ENCODE data around the gene DPP8. TPM values are rescaled to one million over a fixed set of nuclear protein-coding genes. Genes with fewer than 3 reads are reported as not detected.

Gene DPP8
- total and polyA plus RNA-seq, 10 of the 15 experiments (the other 5 are each of a cell fraction or from before 2014, with no cell fraction given), result 12.0 to 30.6 (median 24.3) TPM

DNA sequence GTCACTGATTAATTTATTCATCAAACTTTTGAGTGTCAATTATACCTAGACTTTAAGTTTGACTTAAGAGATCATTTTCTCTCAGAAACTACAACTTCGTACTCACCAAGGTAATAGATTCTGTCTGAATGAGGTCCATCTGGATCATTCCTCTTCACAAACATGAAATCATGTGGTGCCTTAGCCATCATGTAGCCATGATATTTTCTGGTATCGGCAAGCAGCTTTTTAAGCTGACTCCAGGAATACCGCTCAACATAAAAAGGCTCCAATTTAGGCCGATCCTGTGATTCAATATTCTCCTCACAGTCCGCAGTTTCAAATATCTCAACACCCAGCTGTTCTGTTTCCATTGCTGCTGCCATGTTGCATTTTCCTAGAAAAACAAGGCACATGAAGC lies 5.3 kb downstream of the DPP8 start:
- FAIRE-seq, result no peak
- Histone ChIP-seq H4K20me1 (ENCODE audit: control insufficient read depth, insufficient read depth) (no peaks in the 10 kb centered on the region), H3K36me3 (ENCODE audit: control insufficient read depth in 2 of 2, insufficient read depth in 2 of 2, low read length in 1 of 2) (peaks cover 0 to 13% of the 10 kb centered on the region in 2 experiments; a peak in 2 of 4 replicates), H3K27ac (ENCODE audit: control insufficient read depth, insufficient read depth) (no peak overlapping the region), H3K79me2 (ENCODE audit: control insufficient read depth, insufficient read depth, low read length) (peaks cover 33% of the 10 kb centered on the region), H3K4me3 (no peak overlapping the region), H3K9ac (ENCODE audit: control insufficient read depth, insufficient read depth, low read length) (no peak overlapping the region), H2AFZ (ENCODE audit: control insufficient read depth, low read depth, low read length) (no peak overlapping the region), H3K27me3 (replicated peaks in 1 of 2; ENCODE audit: control insufficient read depth in 2 of 2, insufficient read depth in 2 of 2, low read length in 1 of 2) (no peaks in the 10 kb centered on the region), H3K4me1 (ENCODE audit: control insufficient read depth, insufficient read depth, low read length) (peaks cover 3% of the 10 kb centered on the region), H3K4me2 (ENCODE audit: control insufficient read depth, insufficient read depth) (no peak overlapping the region; the same call in 1 of the 2 replicates), H3K9me3 (replicated peaks; ENCODE audit: control insufficient read depth, insufficient read depth, low read length) (no peaks in the 10 kb centered on the region)
- ATAC-seq, result no peak
- in situ Hi-C loops (cut with MboI) (no loop called here), intact Hi-C loops (cut with micrococcal nuclease; ENCODE audit: unreplicated experiment) (no loop called here)
- TF ChIP-seq MEF2B (IDR thresholded peaks at IDR 0.05; ENCODE audit: partially characterized antibody, poor library complexity, severe bottlenecking) (no peak), JUNB (IDR thresholded peaks at IDR 0.05) (no peak), POLR2AphosphoS5 (IDR thresholded peaks at IDR 0.05; ENCODE audit: low read length) (no peak), PAX8 (IDR thresholded peaks at IDR 0.05) (no peak), GABPA (IDR thresholded peaks at IDR 0.05; ENCODE audit: low read depth) (no peak), RAD21 (IDR thresholded peaks at IDR 0.05; ENCODE audit: insufficient read depth, low read depth, low read length) (no peak), BCL3 (IDR thresholded peaks at IDR 0.05; ENCODE audit: borderline replicate concordance, insufficient read depth, low read depth, low read length, poor library complexity, severe bottlenecking) (no peak), BCL11A (IDR thresholded peaks at IDR 0.05; ENCODE audit: low read depth, low read length) (no peak), ETV6 (conservative IDR thresholded peaks at IDR 0.05 in 1 of 2, IDR thresholded peaks at IDR 0.05 in 1 of 2; ENCODE audit: borderline replicate concordance in 1 of 2, low read depth in 1 of 2) (no peak), MLLT1 (IDR thresholded peaks at IDR 0.05) (no peak)
- TF ChIP-seq, protein P1, sequence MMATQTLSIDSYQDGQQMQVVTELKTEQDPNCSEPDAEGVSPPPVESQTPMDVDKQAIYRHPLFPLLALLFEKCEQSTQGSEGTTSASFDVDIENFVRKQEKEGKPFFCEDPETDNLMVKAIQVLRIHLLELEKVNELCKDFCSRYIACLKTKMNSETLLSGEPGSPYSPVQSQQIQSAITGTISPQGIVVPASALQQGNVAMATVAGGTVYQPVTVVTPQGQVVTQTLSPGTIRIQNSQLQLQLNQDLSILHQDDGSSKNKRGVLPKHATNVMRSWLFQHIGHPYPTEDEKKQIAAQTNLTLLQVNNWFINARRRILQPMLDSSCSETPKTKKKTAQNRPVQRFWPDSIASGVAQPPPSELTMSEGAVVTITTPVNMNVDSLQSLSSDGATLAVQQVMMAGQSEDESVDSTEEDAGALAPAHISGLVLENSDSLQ (IDR thresholded peaks at IDR 0.05), result no peak
- ChIA-PET RAD21 (ENCODE audit: unreplicated experiment) (interaction anchor here (0.9 to 1.1 kb wide), 2 partner anchors 111 to 324 kb away, joined by 3 read pairs; no protein-coding TSS in a partner anchor), SMC1A (ENCODE audit: uncharacterized antibody, unreplicated experiment) (interaction anchor here (0.5 to 1.7 kb wide), 6 partner anchors 91 to 1255 kb away, joined by 3 to 7 read pairs (median 3); partner anchors contain the start of gene RAB11A), CTCF (interaction anchor here (0.7 to 1.3 kb wide), 5 partner anchors 12 to 192 kb away, joined by 3 to 6 read pairs (median 3); no protein-coding TSS in a partner anchor), POLR2A (interaction anchor here (1.0 to 1.4 kb wide), 3 partner anchors 9 to 99 kb away, joined by 3 to 6 read pairs (median 3); partner anchors contain the start of gene INTS14)
- no peak for DNase-seq (ENCODE audit: low read depth, low spot score)
- BruUV-seq (replicated peaks), result no TSS peak
- WGBS (ENCODE audit: insufficient coverage, insufficient replicate concordance, low lambda C conversion rate, missing lambda C conversion rate), result 100% methylated on average over 5 of the region's 5 CpGs
